ENCODE measurements around the gene ADCY9. TPM values are rescaled to one million over a fixed set of nuclear protein-coding genes. Genes with fewer than 3 reads are reported as not detected.

Gene ADCY9
- total and polyA plus RNA-seq, 12 donors, result 11.5 to 57.6 (median 42.7) TPM

GRCh38 chr16:3959148-3959547 lies 157.1 kb downstream of the ADCY9 start:
- intact Hi-C loops (cut with DNase I), result loop anchor here in 1 of 10 donors (10.0 kb wide), 1 partner anchor 296 kb away; no protein-coding TSS in a partner anchor
- peak overlapping the region in 1 of 10 donors; percentile 26 for H3K27ac ChIP-seq
- no peaks in the 10 kb centered on the region for H3K9me3 ChIP-seq

GRCh38 chr16:3957344-3957980 lies 158.8 kb downstream of the ADCY9 start:
- ATAC-seq (no peak), DNase-seq (no peak)
- H3K4me1 ChIP-seq, result peaks cover 0 to 52% (median 37%) of the 10 kb centered on the region in 9 donors
- no peaks in the 10 kb centered on the region for H3K36me3 ChIP-seq
- no peaks in the 10 kb centered on the region for H3K9me3 ChIP-seq
- no peak overlapping the region for H3K27ac ChIP-seq
- 86 to 88% methylated on average over 23 of the region's 23 CpGs for WGBS, 2 donors
- intact Hi-C loops (cut with DNase I), result loop anchor here in 1 of 10 donors (10.0 kb wide), 1 partner anchor 297 kb away; no protein-coding TSS in a partner anchor
- no peak overlapping the region for H3K4me3 ChIP-seq
- H3K27me3 ChIP-seq, result no peaks in the 10 kb centered on the region
- TF ChIP-seq, protein P1, sequence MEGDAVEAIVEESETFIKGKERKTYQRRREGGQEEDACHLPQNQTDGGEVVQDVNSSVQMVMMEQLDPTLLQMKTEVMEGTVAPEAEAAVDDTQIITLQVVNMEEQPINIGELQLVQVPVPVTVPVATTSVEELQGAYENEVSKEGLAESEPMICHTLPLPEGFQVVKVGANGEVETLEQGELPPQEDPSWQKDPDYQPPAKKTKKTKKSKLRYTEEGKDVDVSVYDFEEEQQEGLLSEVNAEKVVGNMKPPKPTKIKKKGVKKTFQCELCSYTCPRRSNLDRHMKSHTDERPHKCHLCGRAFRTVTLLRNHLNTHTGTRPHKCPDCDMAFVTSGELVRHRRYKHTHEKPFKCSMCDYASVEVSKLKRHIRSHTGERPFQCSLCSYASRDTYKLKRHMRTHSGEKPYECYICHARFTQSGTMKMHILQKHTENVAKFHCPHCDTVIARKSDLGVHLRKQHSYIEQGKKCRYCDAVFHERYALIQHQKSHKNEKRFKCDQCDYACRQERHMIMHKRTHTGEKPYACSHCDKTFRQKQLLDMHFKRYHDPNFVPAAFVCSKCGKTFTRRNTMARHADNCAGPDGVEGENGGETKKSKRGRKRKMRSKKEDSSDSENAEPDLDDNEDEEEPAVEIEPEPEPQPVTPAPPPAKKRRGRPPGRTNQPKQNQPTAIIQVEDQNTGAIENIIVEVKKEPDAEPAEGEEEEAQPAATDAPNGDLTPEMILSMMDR (IDR thresholded peaks at IDR 0.05), result no peak

More at GRCh38 chr16:3959148-3959547, 157.1 kb downstream of the ADCY9 start:
- H3K4me3 ChIP-seq, result no peak overlapping the region
- DNase-seq, result no peak
- H3K36me3 ChIP-seq, result no peaks in the 10 kb centered on the region
- H3K4me1 ChIP-seq, result peaks cover 3 to 53% (median 44%) of the 10 kb centered on the region in 9 donors
- H3K27me3 ChIP-seq, result no peaks in the 10 kb centered on the region
- peak in 1 of 8 donors; percentile 50 for ATAC-seq
- WGBS, 2 donors, result 31 to 39% methylated on average over 3 of the region's 3 CpGs
- TF ChIP-seq, protein P1 (IDR thresholded peaks at IDR 0.05), result no peak

GRCh38 chr16:3954411-3954921 lies 161.8 kb downstream of the ADCY9 start:
- no peaks in the 10 kb centered on the region for H3K36me3 ChIP-seq
- DNase-seq (peak in 1 of 2 donors; percentile 29), ATAC-seq (peak in 1 of 8 donors; percentile 23)
- TF ChIP-seq, protein P1 (IDR thresholded peaks at IDR 0.05), result peak in 1 of 9 donors; percentile 20
- no peak overlapping the region for H3K4me3 ChIP-seq
- no peaks in the 10 kb centered on the region for H3K9me3 ChIP-seq
- peaks cover 0 to 60% (median 42%) of the 10 kb centered on the region in 9 donors for H3K4me1 ChIP-seq
- H3K27me3 ChIP-seq, result no peaks in the 10 kb centered on the region
- peak overlapping the region in 2 of 10 donors; percentile 28 to 30 for H3K27ac ChIP-seq
- intact Hi-C loops (cut with DNase I), result loop anchor here in 2 of 10 donors (5.0 to 10.0 kb wide), 2 partner anchors 58 to 300 kb away; no protein-coding TSS in a partner anchor
- WGBS, 2 donors, result 45 to 61% methylated on average over 15 of the region's 15 CpGs

- DNase-seq, result no peak
- 95% methylated on average over 24 of the region's 24 CpGs for WGBS, 2 donors
- TF ChIP-seq, protein P1 (IDR thresholded peaks at IDR 0.05), result no peak
- H3K4me1 ChIP-seq, result peaks cover 2 to 60% (median 42%) of the 10 kb centered on the region in 9 donors
- no peaks in the 10 kb centered on the region for H3K9me3 ChIP-seq
- no peak for ATAC-seq
- H3K4me3 ChIP-seq, result no peak overlapping the region
- intact Hi-C loops (cut with DNase I), result loop anchor here in 2 of 10 donors (5.0 to 10.0 kb wide), 2 partner anchors 58 to 301 kb away; no protein-coding TSS in a partner anchor
- no peaks in the 10 kb centered on the region for H3K36me3 ChIP-seq
- peak overlapping the region in 1 of 10 donors; percentile 30 for H3K27ac ChIP-seq
- H3K27me3 ChIP-seq, result no peaks in the 10 kb centered on the region
Measured at GRCh38 chr16:3953728-3954410, 162.4 kb downstream of the ADCY9 start.
